GM06990 (cell line): Measurements from ENCODE around the gene AIFM3.

Experiments used
- DNase-seq: peaks from one replicate; pipeline ENCODE4 v3.0.0-alpha.2; 2011; ENCODE audit not compliant: insufficient read length; ENCODE audit errors: extremely low read depth
- H3K27me3 ChIP-seq: replicated peaks from 2 replicates; pipeline ENCODE4 v1.6.0; 2011; ENCODE audit warnings: low read length; ENCODE audit not compliant: control insufficient read depth, insufficient read depth
- H3K36me3 ChIP-seq: 2 replicates; pipeline ENCODE4 v1.5.1; 2011; ENCODE audit warnings: low read length; ENCODE audit not compliant: control insufficient read depth, insufficient read depth
- H3K4me3 ChIP-seq: replicated peaks from 2 replicates; pipeline ENCODE4 v1.5.1; 2011; ENCODE audit warnings: low read depth, mild to moderate bottlenecking, control low read depth, low read length
- TF ChIP-seq, protein P1 (sequence below): IDR thresholded peaks from 2 replicates; pipeline ENCODE4 v1.5.1; 2011; ENCODE audit warnings: low read length, control low read depth, mild to moderate bottlenecking, inconsistent platforms; ENCODE audit not compliant: insufficient read depth, poor library complexity, severe bottlenecking

The AIFM3 gene

DNA sequence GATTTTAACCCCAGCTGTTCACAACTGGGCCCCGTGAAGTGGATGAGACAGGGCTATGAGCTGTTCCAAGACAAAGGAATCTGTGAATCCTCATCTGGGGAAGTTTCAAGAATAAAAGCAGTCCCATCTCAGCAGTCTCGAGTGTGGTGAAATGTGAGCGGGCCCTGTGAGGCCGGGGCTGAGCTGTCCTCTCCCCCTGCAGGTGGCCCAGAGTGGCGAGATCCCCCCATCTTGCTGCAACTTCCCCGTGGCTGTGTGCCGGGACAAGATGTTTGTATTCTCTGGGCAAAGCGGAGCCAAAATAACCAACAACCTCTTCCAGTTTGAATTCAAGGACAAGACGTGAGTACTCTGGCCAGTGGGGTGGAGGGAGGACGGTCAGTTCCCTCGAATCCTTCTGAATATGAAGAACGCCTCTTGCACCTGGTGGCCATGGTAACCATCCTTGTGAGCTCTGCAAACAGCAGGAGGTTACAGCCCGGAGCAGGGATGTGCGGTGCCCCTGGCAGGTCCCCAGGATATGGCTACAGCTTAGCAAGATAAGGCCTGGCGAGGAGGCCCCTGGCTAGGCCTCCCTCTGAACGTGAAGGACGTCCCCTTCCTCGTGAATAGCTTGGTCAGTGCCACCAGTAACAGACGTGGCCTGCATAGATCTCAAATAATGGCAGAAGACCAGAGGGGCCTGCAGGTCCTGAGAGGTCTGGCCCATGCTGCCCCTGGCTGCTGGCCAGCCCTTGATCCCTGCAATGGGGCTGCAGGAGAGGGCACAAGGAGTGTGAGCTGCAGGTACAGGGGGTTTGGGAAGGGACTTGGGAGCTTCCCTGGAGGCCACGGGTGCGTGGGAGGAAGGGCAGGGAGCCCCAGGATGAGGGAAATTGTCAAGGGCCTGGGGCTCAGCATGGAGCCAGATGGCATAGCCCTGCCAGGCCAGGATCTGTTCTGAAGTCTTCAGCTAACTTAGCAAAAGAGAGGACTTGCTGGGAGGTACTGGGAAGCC is 23.4 kb downstream of the AIFM3 start:
- no peaks in the 10 kb centered on the region for H3K27me3 ChIP-seq
- DNase-seq = no peak
- H3K36me3 ChIP-seq = peaks cover 34% of the 10 kb centered on the region
- TF ChIP-seq, protein P1, sequence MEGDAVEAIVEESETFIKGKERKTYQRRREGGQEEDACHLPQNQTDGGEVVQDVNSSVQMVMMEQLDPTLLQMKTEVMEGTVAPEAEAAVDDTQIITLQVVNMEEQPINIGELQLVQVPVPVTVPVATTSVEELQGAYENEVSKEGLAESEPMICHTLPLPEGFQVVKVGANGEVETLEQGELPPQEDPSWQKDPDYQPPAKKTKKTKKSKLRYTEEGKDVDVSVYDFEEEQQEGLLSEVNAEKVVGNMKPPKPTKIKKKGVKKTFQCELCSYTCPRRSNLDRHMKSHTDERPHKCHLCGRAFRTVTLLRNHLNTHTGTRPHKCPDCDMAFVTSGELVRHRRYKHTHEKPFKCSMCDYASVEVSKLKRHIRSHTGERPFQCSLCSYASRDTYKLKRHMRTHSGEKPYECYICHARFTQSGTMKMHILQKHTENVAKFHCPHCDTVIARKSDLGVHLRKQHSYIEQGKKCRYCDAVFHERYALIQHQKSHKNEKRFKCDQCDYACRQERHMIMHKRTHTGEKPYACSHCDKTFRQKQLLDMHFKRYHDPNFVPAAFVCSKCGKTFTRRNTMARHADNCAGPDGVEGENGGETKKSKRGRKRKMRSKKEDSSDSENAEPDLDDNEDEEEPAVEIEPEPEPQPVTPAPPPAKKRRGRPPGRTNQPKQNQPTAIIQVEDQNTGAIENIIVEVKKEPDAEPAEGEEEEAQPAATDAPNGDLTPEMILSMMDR = no peak
- H3K4me3 ChIP-seq = no peak overlapping the region

DNA sequence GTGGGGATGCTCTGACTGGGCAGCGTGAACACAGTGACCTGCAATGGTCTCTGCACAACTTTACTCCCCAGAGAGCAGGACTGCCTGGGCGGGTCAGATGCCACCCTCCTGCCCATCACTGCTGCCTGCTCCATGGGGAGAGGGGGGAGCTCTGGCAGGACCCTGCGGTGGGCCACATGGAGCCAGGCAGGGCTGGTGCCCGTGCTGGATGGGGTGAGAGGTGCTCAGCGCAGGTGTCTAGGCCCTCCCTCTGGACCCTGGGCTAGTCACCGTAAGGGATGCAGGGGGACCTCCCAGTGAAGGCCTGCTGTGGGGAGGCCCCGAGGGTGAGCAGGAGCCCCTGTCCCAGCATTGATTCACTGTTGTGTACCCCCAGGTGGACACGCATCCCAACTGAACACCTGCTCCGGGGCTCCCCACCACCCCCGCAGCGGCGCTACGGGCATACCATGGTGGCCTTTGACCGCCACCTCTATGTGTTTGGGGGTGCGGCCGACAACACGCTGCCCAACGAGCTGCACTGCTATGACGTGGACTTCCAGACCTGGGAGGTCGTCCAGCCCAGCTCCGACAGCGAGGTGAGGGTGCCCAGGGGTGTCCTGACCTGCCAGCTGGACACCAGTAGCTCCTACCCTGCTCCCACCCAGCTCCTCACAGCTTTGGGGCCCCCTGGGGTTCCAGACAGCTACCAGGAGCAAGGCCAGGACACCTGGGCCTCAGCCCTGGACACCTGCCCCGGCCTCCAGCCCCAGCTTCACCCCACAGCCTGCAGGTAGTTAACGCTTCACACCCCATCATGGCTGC is 24.4 kb downstream of the AIFM3 start:
- H3K27me3 ChIP-seq = no peaks in the 10 kb centered on the region
- TF ChIP-seq, protein P1 = no peak
- no peak overlapping the region for H3K4me3 ChIP-seq
- no peak for DNase-seq
- peaks cover 34% of the 10 kb centered on the region for H3K36me3 ChIP-seq

DNA sequence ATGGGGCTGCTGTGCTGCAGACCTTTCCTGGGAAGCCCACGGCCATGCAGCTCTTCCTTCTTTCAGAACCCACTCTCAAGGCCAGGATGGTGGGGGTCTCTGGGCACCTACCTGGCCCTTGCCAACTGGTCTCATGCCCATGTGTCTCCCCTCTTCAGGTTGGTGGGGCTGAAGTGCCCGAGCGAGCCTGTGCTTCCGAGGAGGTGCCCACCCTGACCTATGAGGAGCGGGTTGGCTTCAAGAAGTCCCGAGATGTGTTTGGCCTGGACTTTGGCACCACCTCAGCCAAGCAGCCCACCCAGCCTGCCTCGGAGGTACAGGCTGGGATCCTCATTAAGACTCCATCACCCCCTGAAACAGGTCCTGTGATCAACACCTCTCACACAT is 25.0 kb downstream of the AIFM3 start:
- peaks cover 37% of the 10 kb centered on the region for H3K36me3 ChIP-seq
- TF ChIP-seq, protein P1 = no peak
- no peaks in the 10 kb centered on the region for H3K27me3 ChIP-seq

DNA sequence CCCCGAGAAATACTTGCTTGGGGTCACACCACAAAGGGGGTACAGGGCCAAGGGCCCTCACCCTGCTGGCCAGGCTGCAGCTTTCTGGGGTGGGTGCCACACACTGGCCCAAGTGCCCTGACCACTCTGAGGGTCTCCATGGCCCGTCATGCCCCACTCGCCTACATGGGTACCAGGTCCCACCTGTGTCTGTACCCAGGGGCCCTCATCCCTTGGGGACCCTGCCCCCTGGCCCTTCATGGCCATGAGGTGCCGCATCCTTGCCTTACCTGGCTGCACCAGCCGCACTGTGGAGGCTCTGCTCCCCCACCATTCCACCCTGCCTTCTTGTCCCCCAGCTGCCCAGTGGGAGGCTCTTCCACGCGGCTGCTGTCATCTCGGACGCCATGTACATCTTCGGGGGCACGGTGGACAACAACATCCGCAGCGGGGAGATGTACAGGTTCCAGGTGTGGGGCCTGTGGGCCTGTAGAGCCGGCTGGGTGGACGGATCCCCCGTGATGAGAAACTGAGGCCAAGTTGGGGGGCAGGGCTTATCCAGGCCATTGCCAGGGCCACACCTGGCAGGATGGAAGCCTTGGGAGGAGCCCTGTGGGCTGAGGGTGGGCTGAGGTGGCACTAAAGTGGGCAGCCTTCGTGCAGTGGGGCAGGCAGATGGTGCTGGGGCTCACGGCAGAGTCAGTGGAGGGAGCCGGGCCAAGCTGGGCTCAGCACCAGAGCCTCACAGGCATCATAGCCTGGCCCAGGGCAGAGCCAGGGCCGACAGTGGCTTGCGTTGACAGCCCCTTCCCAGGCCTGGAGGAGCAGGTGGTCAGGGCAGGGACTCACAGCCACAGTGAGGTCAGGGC is 25.6 kb downstream of the AIFM3 start:
- TF ChIP-seq, protein P1 = no peak
- H3K27me3 ChIP-seq = no peaks in the 10 kb centered on the region
- peaks cover 37% of the 10 kb centered on the region for H3K36me3 ChIP-seq
- DNase-seq = no peak
- no peak overlapping the region for H3K4me3 ChIP-seq

More for the DNA sequence above, 25.0 kb downstream of the AIFM3 start:
- DNase-seq = no peak
- no peak overlapping the region for H3K4me3 ChIP-seq

DNA sequence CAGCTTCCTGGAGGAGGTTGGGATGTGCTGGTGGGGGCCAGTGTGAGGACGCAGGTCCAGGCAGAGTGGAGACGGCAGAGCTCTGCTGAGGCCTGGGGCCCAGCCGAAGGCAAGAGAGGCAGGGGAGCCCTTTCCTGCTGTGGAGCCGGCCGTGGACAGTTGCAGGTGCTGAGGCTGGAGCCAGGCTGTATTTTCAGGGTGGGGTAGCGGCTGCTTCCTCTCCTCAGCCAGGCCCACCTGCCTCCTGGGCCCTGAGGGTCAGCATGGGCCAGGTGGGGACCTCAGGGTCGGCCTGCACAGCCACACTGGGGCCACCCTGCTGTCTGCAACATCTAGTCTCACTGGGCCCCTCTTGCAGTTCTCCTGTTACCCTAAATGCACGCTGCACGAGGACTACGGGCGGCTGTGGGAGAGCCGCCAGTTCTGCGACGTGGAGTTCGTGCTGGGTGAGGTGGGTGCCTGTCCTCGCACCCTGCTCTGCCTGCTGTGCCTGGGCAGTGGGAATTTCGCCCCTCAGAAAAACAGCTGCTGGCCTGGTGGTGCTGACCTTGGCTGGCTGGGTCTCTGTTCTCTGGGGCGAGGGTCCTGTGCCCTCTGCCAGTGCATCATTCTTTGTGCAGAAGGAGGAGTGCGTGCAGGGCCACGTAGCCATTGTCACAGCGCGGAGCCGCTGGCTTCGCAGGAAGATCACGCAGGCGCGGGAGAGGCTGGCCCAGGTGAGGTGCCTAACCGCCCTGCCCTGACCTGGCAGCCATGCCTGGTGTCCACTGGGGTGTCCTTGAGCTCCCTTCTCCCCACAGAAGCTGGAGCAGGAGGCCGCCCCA is 26.5 kb downstream of the AIFM3 start:
- no peak overlapping the region for H3K4me3 ChIP-seq
- DNase-seq = no peak
- peaks cover 37% of the 10 kb centered on the region for H3K36me3 ChIP-seq
- TF ChIP-seq, protein P1 = no peak
- H3K27me3 ChIP-seq = no peaks in the 10 kb centered on the region
